GM21825 (cell line): ENCODE data around the gene DEDD2.

Source experiments
- ATAC-seq: cut with Tn5 transposase; IDR thresholded peaks from one replicate; pipeline ENCODE4 v1.9.1; 2021; ENCODE audit warnings: mild to moderate bottlenecking, moderate library complexity; ENCODE audit not compliant: unreplicated experiment

The DEDD2 gene

DNA sequence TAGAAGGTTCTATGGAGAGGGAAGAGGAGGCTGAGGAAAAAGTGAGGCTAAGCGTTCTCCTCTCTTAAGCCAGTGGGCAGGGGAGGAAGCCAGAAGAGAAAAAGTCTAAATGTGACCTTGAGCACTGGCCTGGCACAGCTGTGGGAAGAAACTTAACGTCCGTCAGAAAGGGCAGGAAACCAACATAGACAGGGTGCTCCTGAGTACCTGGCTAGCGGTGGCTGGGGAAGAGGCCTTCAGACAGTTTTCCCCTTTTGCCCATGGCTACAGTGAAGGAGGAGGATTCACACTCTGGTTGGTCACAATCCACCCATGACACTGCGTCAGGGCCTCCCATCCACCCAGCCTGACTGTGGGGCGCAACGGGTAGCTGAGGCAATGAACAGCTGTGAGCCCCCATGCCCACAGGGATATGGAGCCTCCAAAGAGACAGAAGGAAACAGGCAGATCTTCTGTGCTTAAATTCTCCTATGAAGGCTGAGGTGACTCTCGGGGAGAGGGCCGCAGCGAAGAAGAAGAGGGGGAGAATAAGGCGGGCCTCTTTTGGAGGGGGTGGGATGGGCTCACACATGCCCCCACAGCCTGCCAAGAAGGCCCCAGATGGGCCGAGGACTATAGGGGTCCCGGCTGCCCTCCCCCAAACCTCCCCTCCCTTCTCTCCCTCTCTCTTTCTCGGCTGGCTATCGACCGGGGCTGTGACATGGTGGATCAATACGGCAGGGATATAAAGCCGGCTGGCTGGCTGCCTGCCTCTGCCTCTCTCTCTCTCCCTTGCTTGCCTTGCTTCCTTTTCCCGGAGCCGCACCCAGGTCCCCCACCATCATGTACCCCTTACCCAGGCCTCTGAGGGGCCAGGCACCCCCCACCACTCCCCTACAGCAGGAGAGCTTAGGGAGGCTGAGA lies 65.4 kb downstream of the DEDD2 start:
- ATAC-seq, result no peak

DNA sequence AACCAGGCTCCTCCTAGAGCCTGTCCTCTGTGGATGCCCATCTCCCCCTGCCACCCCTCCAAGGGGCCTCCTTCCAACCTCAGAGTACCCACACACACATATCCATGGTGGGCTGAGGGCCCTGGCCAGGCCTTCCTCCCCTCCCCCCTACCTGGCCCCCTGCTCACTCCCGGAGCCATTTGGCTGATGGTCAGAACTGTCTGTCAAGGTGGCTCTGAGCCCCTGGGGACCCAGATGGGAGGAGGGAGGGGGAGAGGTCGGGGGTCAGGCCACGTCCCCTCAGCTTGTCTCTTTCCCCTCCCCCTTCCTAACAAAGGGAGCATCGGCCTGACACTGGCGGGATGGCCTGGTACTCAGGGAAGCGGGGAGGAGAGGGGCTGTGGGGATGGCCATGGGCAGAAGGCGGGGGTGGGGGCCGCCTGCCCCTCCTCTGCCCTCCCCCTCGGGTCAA lies 66.5 kb downstream of the DEDD2 start:
- ATAC-seq, result no peak

DNA sequence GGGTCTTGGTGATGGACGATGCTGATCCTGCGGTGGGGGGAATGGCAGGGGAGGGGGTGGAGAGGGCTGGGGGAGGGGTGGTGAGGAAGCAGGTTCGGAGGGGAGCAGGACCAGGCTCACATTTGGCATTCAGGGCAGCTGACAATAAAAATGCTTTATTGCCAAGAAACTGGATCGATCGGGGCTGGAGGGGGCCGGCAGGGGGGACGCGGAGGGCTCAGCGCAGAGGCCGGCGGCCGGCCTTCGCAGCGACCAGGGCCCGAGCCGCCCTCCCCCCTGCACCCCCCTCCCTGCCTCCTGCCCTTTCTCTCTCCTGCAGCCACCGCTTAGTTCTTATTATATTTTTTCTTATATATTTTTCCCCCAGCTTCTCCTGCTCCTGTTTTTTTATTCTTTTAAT lies 67.1 kb downstream of the DEDD2 start:
- no peak for ATAC-seq

DNA sequence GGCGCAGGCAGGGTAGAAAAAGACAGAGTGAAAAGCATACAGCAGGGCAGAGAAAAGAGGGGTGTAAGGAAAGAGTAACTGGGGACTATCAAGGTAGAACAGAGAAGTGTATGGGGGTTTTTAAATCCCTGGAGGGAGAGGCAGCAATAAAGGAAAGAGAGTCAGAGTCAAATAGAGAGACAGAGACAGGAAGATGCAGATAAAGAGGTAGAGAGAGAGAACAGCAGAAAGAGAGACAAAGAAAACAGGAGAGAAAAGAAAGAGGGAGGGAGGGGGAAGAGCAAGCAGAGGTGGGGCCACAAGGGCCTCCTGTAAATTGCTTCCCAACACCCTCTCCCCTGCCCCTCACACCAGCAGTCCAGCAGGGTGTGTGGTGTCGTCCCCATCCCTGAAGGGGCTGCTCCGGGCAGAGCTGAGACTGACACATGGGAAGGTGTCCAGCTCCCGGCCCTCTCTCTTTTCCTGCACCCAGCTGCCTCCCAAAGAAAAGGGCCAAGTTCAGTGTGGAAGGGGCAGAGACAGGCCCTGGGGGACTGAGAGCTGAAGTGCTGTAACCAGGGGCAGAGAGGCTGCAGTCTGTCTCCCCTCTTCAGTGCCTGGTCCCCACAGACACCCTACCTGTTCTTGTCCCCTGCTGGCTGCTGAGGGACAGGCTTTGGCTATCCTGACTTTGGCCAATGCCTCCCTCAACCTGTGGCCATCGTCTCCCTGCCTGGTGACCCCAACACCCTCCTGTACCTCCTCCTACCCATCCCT lies 67.9 kb downstream of the DEDD2 start:
- ATAC-seq, result no peak
